Mammary epithelial cell (primary cell): ENCODE results near the gene GRPEL2.

Experiments used
- CTCF ChIP-seq, 2 donors: IDR thresholded peaks in 1 of 2; conservative IDR thresholded peaks in 1 of 2; 2 replicates each; pipeline ENCODE4 v1.5.1; 2011 to 2012; ENCODE audit warnings: inconsistent platforms in 2 of 2, low read length in 2 of 2, mild to moderate bottlenecking in 2 of 2, control low read depth in 1 of 2, low read depth in 1 of 2; ENCODE audit not compliant: insufficient read depth in 1 of 2; ENCODE audit errors: extremely low read depth in 1 of 2
- EZH2 ChIP-seq: IDR thresholded peaks from 2 replicates; pipeline ENCODE4 v1.6.1; 2012; ENCODE audit warnings: low read length, inconsistent platforms, borderline replicate concordance

- TF ChIP-seq CTCF (conservative IDR thresholded peaks at IDR 0.05 in 1 of 2, IDR thresholded peaks at IDR 0.05 in 1 of 2; ENCODE audit: extremely low read depth in 1 of 2, insufficient read depth in 1 of 2, low read depth in 1 of 2, low read length in 2 of 2): no peak
- TF ChIP-seq EZH2: no peak
Measured at GRCh38 chr5:149304195-149305078, 40.9 kb upstream of the GRPEL2 start.
